ENCODE measurements around the gene SMIM1. TPM values are rescaled to one million over a fixed set of nuclear protein-coding genes. Genes with fewer than 3 reads are reported as not detected.

SMIM1 gene
- total and polyA plus RNA-seq, 2 donors (not counting 1 experiment from before 2014, with no cell fraction given) = 2.0 TPM; not detected in 1

DNA sequence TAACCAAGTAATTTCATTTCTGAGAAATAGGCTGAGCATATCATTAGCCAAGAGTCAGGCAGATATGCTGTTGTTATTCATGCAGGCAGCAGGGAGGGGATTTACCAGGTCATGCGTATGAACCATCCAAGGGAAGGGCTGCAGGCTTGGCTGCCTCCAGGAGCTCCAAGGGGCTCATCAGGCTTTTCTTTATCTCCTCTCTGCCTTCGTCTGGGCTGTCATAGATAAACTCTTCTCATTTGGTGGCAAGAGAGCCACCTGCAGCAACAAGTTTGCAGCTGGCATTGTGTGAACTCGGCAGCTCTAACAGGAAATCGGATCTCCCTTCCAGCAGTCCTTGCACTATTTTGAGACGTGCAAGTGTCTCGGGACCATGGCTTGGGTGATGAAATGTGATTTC, 12.8 kb upstream of the SMIM1 start:
- Histone ChIP-seq H3K4me2 (ENCODE audit: extremely low read depth, insufficient read depth, low read length) (no peak overlapping the region), H2AFZ (ENCODE audit: low read length) (no peak overlapping the region), H3K4me3 (replicated peaks in 1 of 4; ENCODE audit: control extremely low read depth in 1 of 4, insufficient read depth in 1 of 4, low read depth in 3 of 4, low read length in 4 of 4) (no peak overlapping the region), H3K27me3 (ENCODE audit: control insufficient read depth, insufficient read depth, low read length) (no peaks in the 10 kb centered on the region), H3K4me1 (ENCODE audit: control insufficient read depth, extremely low read depth, insufficient read depth, low read length) (no peaks in the 10 kb centered on the region), H3K79me2 (ENCODE audit: control insufficient read depth, insufficient read depth, low read length) (no peaks in the 10 kb centered on the region), H3K9me3 (ENCODE audit: control insufficient read depth, insufficient read depth, low read depth, low read length) (no peaks in the 10 kb centered on the region), H3K27ac (ENCODE audit: insufficient read depth, low read length) (no peak overlapping the region), H3K9ac (ENCODE audit: insufficient read depth, low read length) (no peak overlapping the region), H4K20me1 (ENCODE audit: control insufficient read depth, extremely low read depth, insufficient read depth, low read length) (no peaks in the 10 kb centered on the region), H3K36me3 (ENCODE audit: control insufficient read depth, insufficient read depth, low read length) (no peaks in the 10 kb centered on the region)
- no peak for DNase-seq (ENCODE audit: low read depth in 2 of 2)
- TF ChIP-seq, protein P1, sequence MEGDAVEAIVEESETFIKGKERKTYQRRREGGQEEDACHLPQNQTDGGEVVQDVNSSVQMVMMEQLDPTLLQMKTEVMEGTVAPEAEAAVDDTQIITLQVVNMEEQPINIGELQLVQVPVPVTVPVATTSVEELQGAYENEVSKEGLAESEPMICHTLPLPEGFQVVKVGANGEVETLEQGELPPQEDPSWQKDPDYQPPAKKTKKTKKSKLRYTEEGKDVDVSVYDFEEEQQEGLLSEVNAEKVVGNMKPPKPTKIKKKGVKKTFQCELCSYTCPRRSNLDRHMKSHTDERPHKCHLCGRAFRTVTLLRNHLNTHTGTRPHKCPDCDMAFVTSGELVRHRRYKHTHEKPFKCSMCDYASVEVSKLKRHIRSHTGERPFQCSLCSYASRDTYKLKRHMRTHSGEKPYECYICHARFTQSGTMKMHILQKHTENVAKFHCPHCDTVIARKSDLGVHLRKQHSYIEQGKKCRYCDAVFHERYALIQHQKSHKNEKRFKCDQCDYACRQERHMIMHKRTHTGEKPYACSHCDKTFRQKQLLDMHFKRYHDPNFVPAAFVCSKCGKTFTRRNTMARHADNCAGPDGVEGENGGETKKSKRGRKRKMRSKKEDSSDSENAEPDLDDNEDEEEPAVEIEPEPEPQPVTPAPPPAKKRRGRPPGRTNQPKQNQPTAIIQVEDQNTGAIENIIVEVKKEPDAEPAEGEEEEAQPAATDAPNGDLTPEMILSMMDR (conservative IDR thresholded peaks at IDR 0.05 in 1 of 2, IDR thresholded peaks at IDR 0.05 in 1 of 2; ENCODE audit: low read depth in 1 of 2, low read length in 2 of 2) = no peak
- TF ChIP-seq EZH2 (IDR thresholded peaks at IDR 0.05; ENCODE audit: low read length, missing control alignments) = no peak

DNA sequence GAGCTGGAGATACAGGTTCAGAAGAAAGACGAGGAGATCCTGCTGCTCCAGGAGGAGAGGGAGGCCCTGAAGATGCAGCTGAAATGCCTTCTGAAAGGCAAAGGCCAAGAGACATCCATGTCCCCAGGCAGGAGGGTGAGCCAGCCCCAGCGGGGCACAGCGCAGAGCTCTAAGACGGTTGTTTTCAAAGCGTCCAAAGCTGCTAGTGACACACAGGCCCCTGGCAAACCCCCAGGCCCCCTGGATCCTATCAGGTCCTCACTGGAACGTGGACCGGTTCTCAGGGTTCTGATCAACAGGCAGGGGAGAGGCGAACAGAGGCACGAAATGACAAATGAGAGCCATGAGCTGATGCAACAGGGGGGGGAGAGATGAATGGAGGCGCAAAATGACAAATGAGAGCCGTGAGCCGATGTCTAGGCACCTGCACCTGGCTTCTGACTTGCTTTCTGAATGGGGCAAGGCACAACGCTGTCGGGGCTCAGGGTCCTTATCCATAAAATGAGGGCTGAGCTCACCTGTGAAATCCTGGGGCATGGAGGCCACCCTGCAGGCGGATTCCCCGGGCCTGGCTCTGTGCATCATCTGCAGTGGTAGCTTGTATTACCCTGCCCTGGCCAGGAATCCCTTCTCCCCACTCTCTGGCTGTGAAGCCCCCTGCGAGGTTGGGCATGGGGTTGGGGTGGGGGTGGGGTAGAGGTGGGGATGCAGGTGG, 11.1 kb upstream of the SMIM1 start:
- no peaks in the 10 kb centered on the region for H4K20me1 ChIP-seq (ENCODE audit: control insufficient read depth, extremely low read depth, insufficient read depth, low read length)
- no peaks in the 10 kb centered on the region for H3K27me3 ChIP-seq (ENCODE audit: control insufficient read depth, insufficient read depth, low read length)
- no peaks in the 10 kb centered on the region for H3K36me3 ChIP-seq (ENCODE audit: control insufficient read depth, insufficient read depth, low read length)
- H2AFZ ChIP-seq (ENCODE audit: low read length) = no peak overlapping the region
- H3K4me2 ChIP-seq (ENCODE audit: extremely low read depth, insufficient read depth, low read length) = no peak overlapping the region
- no peak overlapping the region for H3K4me3 ChIP-seq (replicated peaks in 1 of 4; ENCODE audit: control extremely low read depth in 1 of 4, insufficient read depth in 1 of 4, low read depth in 3 of 4, low read length in 4 of 4)
- TF ChIP-seq, protein P1 (conservative IDR thresholded peaks at IDR 0.05 in 1 of 2, IDR thresholded peaks at IDR 0.05 in 1 of 2; ENCODE audit: low read depth in 1 of 2, low read length in 2 of 2) = no peak
- TF ChIP-seq EZH2 (IDR thresholded peaks at IDR 0.05; ENCODE audit: low read length, missing control alignments) = no peak
- H3K4me1 ChIP-seq (ENCODE audit: control insufficient read depth, extremely low read depth, insufficient read depth, low read length) = no peaks in the 10 kb centered on the region
- H3K9me3 ChIP-seq (ENCODE audit: control insufficient read depth, insufficient read depth, low read depth, low read length) = no peaks in the 10 kb centered on the region
- no peaks in the 10 kb centered on the region for H3K79me2 ChIP-seq (ENCODE audit: control insufficient read depth, insufficient read depth, low read length)
- no peak overlapping the region for H3K9ac ChIP-seq (ENCODE audit: insufficient read depth, low read length)
- no peak for DNase-seq (ENCODE audit: low read depth in 2 of 2)
- H3K27ac ChIP-seq (ENCODE audit: insufficient read depth, low read length) = no peak overlapping the region

DNA sequence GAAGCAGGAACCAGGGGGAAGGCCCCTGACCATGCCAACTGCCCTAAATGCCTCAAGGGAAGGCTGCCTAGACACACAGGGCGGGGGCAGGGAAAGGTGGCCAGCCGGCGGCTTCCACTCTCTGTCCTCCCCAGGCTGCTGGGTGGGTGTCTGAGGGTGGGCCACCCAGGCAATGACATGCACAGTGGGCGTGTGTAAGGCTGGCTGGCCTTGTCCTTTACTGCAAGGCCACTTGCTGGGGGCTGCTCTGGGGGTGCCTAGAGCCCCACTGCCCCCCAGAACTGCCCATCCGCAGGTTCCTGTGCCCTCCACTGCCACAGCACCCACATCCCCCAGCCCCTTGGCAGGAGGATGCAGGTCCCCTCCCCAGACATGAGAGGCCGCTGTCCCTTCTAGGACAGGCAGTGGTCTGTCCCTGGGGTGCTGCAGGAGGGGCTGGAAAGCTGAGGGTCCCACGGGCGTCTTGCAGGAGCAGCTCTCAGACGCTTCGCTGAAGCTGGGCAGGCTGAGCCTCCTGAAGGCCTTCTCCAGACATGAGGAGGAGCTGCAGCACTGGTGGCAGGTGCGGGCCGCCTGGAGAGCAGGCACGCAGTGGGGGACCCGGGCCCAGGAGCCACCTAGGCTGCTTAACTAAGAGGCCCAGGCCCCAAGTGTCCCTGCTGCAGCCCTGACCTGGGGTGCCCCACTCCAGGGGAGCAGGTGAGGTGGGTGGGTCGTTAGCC, 10.2 kb upstream of the SMIM1 start:
- TF ChIP-seq EZH2 (IDR thresholded peaks at IDR 0.05; ENCODE audit: low read length, missing control alignments) = no peak
- TF ChIP-seq, protein P1 (conservative IDR thresholded peaks at IDR 0.05 in 1 of 2, IDR thresholded peaks at IDR 0.05 in 1 of 2; ENCODE audit: low read depth in 1 of 2, low read length in 2 of 2) = no peak
- no peak overlapping the region for H2AFZ ChIP-seq (ENCODE audit: low read length)
- no peaks in the 10 kb centered on the region for H3K36me3 ChIP-seq (ENCODE audit: control insufficient read depth, insufficient read depth, low read length)
- no peaks in the 10 kb centered on the region for H3K4me1 ChIP-seq (ENCODE audit: control insufficient read depth, extremely low read depth, insufficient read depth, low read length)
- H3K4me2 ChIP-seq (ENCODE audit: extremely low read depth, insufficient read depth, low read length) = no peak overlapping the region
- H3K9me3 ChIP-seq (ENCODE audit: control insufficient read depth, insufficient read depth, low read depth, low read length) = no peaks in the 10 kb centered on the region
- H3K27me3 ChIP-seq (ENCODE audit: control insufficient read depth, insufficient read depth, low read length) = no peaks in the 10 kb centered on the region
- no peak overlapping the region for H3K27ac ChIP-seq (ENCODE audit: insufficient read depth, low read length)
- no peak overlapping the region for H3K4me3 ChIP-seq (replicated peaks in 1 of 4; ENCODE audit: control extremely low read depth in 1 of 4, insufficient read depth in 1 of 4, low read depth in 3 of 4, low read length in 4 of 4)
- no peak for DNase-seq (ENCODE audit: low read depth in 2 of 2)
- no peak overlapping the region for H3K9ac ChIP-seq (ENCODE audit: insufficient read depth, low read length)
- no peaks in the 10 kb centered on the region for H3K79me2 ChIP-seq (ENCODE audit: control insufficient read depth, insufficient read depth, low read length)
- H4K20me1 ChIP-seq (ENCODE audit: control insufficient read depth, extremely low read depth, insufficient read depth, low read length) = no peaks in the 10 kb centered on the region

All from fibroblast of lung (primary cell).